A673 (cell line): ENCODE measurements around the gene MEIG1.
A peak's percentile ranks its signal among the peaks of the same experiment; 100 is the strongest.

Experiments
- EZH2 ChIP-seq: fragments of 200-600 bp; sonication (generic); IDR thresholded peaks from 2 replicates; pipeline ENCODE4 v1.6.1; 2017; ENCODE audit warnings: borderline replicate concordance, low read depth, mild to moderate bottlenecking, mixed read lengths, antibody characterized with exemption, low read length; ENCODE audit not compliant: poor library complexity, severe bottlenecking
- TF ChIP-seq, protein P1 (sequence below): fragments of 300-800, 200-600 bp; sonication (generic); conservative IDR thresholded peaks from 2 replicates; pipeline ENCODE4 v1.5.1; 2017; ENCODE audit warnings: low read depth, mild to moderate bottlenecking, antibody characterized with exemption, low read length, moderate library complexity, mixed read lengths

DNA sequence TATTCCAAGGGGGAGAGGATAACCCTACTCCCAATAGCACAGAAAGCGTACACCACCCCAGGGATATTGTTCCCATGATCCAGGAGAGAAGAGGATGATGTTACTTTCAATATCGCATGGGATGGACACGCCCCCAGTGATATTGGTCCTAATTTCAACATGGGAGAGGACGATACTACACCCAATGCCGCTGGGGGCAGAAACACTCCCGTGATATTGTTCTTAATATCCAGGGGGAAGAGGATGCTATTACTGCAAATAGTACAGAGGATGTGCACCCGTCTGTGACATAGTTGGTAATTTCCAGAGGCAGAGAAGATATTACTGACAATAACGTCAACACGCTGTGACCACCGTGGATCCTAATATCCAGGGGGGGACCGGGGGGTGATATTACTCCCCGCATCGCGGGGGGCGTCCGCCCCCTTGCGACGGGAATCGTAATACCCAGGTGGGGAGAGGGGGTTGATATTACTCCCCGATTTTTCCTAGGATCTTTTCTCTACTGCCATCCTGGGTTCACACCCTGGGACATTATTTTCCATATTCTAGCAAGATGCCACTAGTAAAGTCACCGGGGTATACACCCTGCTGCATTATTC is 16.6 kb downstream of the MEIG1 start:
- TF ChIP-seq, protein P1, sequence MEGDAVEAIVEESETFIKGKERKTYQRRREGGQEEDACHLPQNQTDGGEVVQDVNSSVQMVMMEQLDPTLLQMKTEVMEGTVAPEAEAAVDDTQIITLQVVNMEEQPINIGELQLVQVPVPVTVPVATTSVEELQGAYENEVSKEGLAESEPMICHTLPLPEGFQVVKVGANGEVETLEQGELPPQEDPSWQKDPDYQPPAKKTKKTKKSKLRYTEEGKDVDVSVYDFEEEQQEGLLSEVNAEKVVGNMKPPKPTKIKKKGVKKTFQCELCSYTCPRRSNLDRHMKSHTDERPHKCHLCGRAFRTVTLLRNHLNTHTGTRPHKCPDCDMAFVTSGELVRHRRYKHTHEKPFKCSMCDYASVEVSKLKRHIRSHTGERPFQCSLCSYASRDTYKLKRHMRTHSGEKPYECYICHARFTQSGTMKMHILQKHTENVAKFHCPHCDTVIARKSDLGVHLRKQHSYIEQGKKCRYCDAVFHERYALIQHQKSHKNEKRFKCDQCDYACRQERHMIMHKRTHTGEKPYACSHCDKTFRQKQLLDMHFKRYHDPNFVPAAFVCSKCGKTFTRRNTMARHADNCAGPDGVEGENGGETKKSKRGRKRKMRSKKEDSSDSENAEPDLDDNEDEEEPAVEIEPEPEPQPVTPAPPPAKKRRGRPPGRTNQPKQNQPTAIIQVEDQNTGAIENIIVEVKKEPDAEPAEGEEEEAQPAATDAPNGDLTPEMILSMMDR, result peak; percentile 47
- TF ChIP-seq EZH2, result no peak
